HG03095 (cell line): Measurements from ENCODE around the gene LHPP.

Experiments
- ATAC-seq: cut with Tn5 transposase; IDR thresholded peaks from one replicate; pipeline ENCODE4 v1.9.1; 2021; ENCODE audit warnings: moderate library complexity; ENCODE audit not compliant: unreplicated experiment

LHPP gene

DNA sequence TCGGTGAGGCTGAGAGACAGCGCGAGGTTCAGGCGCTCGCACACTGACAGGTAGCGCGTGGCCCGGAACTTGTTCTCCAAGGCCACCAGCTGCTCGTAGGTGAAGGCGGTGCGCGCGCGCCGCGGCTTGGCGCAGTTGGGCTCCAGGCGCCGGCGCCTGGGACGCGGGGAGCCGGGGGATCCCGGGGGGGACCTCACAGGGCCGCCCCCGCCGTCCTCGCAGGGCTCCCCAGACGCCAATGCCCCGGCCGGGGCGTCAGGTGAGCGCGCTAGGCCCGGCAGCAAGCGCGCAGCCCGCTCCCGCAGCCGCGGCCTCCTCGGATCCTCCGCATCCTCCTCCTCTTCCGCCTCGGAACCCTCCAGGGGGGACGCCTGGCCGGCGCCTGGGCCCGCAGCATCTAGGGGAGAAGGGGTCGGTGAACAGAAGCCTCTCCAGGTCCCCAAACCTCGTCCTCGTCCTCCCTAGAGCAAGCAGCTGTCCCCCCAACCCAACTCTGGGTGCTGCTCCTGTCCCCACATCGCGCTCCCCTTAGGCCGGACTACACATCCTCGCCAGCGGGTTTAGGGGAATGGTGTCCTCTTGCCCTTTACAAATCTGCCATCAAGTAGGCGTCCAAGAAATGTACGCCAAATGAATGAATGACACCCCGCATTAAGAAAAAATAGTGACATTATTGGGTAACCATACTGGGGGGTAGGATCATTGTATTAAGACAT lies 13.7 kb upstream of the LHPP start:
- no peak for ATAC-seq

DNA sequence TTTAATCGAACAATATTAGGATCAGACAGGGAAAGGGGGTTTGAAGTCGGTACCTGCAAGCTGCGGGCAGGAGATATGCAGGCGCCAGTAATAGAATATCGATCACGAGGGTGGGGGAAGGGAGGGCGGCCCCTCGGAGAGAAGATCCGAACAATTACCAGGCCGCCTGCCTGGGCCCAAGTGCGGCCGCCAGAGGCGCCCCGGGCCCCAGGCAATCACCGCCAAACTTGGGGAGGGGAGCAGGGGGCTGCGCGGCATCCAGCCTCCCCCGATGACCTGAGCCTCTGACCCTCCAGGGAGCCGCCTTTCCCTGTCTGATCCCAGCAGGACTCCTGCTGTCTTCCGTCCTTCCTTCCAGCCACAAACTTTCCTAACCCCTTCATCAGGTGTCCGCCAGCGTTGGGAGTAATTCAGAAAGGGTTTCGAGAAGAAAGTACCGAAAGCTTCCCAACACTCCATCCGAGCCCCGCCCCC lies 12.9 kb upstream of the LHPP start:
- no peak for ATAC-seq

DNA sequence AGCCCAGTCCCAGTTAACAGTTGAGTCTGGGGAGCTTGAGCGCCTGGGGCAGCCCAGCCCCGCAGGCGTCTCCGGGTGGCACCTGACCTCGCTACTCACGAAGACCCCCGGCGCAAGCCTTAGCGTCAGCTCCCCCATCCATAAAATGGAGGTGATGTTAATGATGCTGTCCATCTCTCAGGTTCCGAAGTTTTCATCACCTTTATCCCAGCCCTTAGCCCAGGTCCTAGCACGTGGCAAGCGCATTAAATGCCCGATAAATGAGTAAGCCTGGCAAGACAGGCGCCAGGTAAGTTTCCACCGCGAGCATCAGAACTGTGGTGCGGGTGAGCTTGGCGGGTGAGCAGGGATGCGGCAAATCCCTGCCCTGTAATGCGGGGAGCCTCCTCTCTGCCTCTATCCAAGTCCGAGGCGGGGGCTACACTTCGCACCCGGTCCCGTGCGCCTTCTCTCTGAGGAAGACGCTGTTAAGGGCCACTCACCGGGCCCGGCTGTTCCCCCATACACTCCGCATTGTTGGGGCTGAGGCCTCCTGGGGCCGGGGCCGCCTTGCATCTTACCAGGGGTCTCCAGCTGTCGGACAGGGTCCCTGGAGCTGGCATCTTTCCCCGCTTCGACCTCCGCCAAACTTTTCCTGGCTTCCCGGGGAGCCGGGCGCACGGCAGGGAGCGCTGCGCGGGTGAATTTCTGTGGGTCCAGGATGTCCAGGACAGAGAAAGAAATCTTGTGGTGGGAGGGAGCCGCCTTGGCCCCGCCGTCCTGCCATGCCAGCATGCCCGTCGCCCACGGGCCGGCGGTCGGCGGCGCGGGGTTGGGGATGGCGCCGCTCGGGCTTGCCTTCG lies 12.2 kb upstream of the LHPP start:
- ATAC-seq, result no peak

DNA sequence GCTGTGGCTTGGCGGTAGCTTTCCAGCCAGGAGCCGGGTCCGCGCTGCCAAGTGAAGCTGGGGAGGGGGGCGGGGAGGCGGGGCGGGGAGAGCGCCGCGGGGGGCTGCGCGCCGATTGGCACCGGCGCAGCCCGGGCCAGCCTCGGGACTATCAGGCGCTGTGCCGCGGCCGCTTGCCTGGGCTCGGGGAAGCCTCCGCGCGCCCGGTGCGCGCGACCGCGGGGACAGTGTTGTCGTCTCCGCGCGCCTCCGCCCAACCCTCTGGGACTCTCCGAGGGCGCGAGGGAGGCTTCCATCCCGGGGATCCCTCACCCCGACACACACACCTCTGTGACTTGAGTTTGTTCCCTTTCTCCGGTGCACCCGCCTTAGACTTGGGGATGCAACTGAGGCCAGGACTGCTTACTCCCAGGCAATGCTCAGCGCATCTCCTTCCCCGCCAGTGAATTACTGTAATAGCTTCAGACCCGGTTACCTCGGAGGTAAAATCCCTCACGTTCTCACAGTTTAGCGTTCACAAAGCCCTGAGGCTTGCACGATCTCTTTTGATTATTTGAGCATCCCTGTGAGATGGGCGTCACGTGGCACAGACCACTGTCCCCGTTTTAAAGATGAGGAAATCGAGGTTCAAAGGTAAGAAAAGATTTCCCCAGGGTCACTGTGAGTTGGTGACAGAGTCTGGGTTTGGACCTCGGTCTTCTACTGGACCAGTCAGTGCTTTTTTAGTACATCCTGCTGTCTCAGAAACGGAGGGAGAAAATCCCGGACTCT lies 11.4 kb upstream of the LHPP start, which contains the start of gene NKX1-2:
Gene NKX1-2 (minus strand): TSS at position 24 of the 771 bp plus-strand sequence. CDS start 92 bp downstream, outside the sequence.
- ATAC-seq, result no peak

DNA sequence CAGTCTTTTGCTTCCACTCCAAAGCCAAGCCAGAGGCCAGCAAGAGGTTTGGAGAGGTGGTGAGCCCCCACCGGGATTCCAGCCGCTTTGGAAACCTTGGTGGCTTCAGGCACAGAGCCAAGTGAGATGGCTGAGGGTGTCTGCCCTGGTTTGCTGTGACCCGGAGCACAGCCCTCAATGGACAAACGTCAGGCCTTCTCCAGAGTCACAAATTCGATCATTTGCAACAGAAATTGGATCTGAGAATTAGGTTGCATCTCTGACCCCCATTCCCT lies 10.9 kb upstream of the LHPP start:
- ATAC-seq, result no peak

DNA sequence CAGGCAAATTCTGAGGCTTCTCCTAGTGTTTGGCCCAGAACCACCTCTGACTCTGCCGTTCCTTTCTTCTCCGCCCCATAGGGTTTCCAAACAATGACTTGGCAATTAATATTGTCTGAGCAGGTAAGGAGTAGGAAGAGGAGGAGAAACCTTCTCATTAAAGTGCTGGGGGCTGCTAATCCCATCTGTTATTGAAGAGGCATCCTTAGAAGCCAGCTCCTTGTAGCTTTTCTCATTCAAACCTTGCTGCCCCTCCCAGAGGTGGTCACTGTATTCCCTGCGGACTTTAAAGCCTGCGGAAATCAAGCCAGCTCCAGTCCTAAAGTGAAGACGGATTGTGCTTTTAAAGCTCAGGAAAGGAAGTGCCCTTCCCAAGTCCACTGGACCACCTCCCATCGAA lies 10.3 kb upstream of the LHPP start:
- no peak for ATAC-seq

DNA sequence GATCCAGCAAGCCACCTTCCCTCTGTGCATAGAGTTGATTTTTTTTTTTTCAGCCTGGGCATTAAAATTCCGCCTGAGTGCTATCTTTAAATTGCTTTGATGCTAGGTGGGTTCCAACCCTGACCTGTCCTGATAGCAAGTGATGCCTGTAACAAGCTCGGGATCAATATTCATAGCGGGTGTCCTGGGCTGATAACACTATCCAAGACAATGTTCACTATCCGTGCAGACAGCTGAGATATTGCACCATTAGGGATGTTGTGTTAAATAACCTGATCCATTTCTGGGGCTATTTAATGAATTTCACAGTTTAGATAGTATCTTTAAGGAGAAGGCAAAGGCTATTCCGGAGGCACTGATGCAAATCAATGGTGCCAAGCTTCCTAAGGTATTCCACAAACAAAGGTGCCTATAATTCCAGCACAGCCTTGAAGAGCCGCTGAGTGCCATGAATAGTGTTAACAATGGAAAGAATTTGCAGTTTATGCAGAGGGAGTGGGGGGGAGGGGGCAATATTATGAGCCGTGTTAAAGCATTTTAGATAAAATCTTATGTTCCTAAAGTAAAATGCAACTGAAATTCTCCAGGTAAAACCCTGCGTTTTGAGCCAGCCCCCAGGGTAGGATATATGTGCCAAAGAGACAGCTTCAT lies 7.5 kb upstream of the LHPP start:
- no peak for ATAC-seq

DNA sequence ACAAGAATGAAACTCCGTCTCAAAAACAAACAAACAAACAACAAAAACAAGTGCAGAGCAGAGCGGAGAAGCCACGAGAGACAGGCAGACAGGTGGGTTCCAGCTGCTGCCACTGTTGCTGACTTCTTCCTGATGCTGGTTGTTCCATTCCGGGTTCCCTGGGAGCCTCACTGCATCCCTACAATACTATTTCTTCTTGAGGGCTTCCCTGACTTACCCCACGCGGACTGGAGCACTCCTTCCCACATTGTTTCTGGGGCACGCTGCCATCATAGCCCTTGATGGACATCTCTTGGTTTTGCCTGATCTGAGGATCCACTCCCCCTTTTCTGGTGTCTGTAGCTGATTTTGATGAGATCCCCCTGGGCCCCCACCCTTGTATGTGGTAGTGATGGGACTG lies 6.2 kb upstream of the LHPP start:
- no peak for ATAC-seq

DNA sequence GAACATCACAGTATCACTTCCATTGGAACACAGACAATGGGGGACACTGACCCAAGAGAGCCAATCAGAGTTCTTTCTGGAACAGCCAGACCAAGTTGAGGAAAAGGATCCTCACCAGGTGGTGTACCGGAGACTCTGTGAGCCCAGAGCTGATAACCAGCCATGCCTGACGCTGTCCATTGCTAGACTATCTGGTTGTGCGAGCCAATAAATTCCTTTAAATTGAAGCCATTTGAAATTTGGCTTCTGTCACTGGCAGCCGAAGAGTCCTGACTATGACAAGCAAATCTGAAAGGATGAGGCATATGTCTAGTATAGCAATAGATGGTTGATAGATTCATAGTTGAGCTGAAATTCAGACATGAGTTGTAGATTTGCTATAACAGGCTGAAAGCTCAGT lies 3.1 kb upstream of the LHPP start:
- no peak for ATAC-seq

DNA sequence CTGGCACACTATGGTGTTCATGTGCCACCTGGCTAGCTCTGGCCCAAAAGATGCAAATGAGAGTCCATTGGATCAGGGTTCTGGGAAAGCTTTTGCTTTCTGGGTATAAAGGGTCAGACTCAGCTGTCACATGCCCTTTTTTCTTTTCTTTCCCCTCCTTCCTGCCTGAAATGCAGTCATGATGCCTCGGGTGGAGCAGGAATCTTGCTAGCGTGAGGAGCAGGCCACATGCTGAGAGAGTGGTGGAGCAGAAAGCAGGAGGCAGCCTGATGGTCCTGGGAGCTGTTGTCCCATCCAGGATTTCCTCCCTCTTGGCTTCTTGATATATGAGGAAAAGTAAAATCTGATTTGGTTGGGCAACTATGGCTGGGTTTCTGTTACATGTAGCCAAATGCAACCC lies 2.7 kb upstream of the LHPP start:
- no peak for ATAC-seq

DNA sequence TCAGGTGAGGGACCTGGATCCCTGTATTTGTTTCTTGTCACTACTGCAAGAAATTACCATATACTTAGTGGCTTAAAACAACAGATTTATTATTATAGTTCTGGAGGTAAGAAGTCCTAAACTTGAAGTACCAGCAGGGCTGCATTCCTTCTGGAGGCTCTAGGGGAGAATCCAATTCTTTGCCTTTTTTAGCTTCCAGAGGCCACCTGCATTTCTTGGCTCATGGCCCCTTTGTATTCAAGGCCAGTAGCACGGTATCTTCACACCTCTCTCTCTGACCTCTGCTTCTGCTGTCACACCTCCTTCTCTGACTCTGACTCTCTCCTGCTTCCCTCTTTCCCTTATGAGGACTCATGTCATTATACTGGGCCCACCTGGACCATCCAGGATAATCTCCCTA lies 2.2 kb upstream of the LHPP start:
- no peak for ATAC-seq

DNA sequence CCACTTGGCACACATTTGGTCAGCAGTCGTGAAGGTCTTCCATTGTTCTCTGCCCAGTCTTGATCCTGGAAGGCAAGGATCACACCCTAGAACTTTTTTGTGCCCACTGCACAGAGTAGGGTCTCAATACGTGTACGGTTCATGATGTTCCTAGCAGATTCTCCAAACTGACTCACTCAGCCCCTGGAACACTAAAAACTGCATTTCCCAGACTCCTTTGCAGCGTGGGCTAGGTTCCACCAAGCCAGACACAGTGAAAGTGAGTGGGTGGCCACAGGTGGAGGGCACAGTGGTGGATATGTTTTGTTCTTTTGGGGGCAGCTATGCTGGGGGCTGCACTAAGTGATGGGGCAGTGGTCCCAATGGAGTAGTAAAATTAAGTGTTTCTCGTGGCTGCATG lies 1.5 kb upstream of the LHPP start:
- no peak for ATAC-seq

DNA sequence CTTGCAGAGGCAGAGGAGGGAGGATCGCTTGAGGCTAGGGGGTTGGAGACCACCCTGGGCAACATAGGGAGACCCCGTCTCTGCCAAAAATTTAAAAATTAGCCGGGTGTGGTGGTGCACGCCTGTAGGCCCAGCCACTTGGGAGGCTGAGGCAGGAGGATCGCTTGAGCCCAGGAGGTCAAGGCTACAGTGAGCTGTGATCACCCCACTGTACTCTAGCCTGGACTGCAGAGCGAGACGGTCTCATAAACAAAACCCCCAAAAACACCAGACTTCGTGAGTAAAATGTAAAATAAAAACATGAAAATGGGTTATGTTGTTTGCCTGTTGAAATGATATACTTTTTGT lies 699 bp downstream of the LHPP start:
- no peak for ATAC-seq

DNA sequence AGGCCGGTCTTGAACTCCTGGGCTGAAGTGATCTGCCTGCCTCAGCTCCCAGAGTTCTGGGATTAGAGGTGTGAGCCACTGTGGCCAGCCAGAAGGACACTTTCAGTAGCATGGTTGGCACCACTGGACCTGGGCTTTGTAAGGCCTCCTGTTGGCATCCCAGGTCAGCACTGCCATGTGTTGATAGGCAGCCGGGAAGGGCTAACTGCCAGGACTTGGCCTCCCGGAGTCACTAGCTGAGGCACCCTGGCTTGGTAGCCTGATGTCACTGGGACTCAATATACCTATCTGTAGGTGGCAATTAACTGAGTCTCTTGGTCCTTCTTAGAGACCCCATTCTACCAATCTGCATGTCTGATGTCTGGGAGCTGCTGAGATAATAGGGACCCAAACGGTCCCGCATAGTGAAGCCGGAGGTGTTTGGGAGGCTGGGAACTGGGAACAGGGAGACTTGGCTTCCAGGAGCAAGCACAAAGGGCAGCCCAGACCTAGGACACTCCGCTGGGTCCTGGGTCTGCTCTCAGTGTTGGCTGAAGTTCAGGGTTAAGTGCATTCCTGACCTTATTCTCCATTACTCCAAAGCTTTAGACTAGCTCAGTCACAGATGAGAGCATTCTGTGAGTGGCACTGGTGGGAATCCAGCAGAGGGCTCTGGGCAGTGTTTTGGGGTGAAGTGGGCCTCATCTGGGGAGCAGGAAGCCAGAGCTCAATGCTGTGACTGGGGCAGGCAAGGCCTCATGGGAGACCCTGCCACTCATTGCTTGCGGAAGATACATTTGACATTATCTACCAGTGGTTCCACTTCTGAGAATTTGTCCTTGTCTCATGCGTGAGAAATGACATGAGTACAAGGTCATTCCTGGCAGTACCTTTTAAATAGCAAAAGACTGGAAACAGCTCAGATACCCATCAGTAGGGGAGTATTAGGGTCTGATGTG lies 2.7 kb downstream of the LHPP start:
- no peak for ATAC-seq

DNA sequence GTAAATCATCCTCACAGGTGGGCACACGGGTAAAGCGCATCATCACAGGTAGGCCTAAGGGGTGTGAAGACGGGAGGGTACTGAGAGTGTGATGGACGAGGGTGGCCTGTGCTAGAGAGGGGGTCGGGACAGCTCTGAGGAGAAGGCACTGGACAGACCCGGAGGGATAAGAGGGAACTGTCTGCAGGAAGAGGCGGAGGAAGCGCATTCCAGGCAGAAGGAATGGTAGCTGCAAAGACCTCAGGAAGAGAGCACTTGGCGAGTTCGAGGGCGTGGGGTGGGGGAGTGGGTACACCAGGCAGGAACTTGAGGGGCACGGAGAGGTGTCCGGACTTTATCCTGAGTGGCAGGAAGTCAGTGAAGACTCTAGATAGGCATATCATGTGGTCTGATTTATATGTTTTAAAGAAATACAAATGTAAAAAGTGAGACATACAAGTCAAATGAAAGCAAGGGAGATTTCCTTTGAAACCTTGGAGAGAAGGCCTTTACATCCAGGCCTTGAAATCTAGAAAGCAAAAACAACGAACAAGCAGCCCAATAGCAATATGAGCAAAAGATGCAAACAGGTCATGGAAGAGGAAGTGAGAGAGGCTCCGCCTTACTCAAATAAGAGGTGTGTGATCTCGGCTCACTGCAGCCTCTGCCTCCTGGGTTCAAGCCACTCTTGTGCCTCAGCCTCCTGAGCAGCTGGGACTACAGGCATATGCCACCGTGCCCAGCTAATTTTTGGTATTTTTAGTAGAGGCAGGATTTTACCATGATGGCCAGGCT lies 3.6 kb downstream of the LHPP start:
- peak; percentile 58 for ATAC-seq

DNA sequence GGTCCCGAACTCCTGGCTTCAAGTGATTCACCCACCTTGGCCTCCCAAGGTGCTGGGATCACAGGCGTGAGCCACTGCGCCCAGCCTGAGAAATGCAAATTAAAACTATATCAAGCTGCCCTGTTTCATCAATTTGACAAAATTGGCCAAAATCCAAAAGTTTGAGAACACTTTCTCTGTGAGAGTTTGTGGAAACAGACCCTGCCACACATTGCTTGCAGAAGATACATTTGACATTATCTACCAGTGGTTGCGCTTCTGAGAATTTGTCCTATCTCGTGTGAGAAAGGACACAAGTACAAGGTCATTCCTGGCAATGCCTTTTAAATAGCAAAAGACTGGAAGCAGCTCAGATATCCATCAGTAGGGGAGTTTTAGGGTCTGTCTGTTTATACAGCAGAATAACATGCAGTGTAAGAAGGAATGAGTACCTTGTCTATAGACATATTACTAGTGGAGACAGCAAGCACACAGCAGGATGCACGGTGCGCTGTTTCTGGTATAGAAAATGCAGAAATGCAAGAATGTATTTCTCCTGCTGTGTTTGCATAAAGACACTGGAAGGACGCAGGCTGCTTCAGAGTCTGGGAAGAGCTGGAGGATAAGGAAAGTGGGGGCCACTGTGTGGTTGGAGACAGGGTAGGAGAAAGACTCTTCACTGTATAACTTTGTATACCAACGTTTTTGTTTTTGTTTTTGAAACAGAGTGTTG lies 4.3 kb downstream of the LHPP start:
- ATAC-seq, result no peak

DNA sequence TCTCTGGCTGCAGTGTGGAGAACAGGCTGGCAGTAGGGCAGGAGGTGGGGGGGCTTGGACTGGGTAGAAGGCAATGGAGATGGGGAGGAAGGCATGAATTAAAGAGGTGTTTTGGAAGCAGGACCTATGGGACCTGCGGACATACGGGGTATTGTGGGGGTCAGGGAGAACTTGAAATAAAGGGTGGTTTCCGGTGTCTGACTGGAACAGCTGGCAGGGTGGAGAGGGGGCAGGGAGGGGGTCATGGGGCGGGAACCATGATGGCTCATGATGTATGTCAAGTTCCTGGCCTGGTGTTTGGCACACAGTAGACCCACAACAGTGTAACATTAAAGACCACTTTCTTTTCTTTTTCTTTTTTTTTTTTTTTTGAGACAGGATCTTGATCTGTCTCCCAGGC lies 5.5 kb downstream of the LHPP start:
- ATAC-seq, result no peak

DNA sequence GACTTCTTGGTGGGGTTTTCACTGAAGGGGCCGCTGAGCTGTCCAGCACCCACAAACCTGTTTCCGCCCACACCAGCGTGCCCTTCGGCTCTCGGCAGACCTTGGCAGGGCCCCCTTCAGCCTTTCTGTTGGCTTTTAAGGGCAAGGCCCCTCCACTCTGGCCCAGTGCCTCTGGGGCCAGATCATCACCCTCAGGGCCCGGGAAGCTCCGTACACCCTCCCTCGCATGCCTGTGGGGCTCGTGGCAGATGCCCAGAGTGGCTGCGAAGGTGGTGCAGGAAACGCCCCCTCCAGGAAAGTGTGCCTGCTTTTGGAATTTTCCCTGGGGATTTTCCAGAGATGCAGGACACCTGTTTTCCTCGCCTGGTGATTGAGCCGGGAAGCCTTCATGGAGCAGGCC lies 7.0 kb downstream of the LHPP start:
- no peak for ATAC-seq

DNA sequence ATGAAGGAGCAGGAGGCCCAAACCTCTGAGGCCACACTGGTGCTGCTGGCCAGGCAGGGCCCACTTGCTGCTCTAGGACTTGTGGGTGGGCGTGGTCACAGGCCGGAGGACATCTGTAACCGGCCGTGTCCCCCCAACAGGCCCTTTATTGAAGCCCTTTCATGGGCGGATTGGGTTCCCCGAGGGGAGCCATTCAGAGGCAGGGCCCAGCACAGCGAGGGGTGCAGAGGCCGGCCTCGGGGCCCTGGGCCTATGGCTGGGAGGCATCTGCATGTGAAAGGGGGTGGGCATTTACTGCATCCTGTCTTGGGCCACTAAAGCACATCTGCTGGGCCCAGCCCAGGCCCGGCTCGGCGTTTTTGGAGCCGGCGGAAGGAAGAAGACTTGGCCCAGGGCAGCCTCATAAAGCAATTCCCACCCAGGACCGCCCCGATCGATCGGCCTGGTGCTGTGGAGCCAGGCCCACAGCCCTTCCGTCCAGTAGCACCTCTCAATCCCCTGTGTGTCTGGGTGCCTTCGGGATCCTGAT lies 8.4 kb downstream of the LHPP start:
- ATAC-seq, result no peak
